Measurements from ENCODE around the gene GALNTL6. TPM values are rescaled to one million over a fixed set of nuclear protein-coding genes. Genes with fewer than 3 reads are reported as not detected.

Gene GALNTL6
- total RNA-seq, 1 experiment from 2014 or later: not detected

DNA sequence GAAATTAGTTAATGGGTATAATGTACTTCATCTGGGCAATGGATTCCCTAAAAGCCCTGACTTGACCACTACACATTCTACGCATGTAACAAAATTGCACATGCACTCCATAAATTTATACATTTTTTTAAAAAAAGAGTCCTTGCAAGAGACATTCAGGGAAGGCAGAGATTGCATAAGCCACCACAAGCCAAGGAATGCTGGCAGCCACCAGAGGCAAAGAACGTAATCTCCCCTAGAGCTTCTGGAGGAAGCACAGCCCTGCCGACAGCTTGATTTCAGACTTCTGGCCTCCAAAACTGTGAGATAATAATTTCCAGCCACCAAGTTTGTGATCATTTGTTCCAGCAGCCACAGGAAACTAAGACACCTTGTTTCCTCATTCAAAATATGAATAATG lies 1169.8 kb downstream of the GALNTL6 start:
- Histone ChIP-seq H3K9me3 (ENCODE audit: insufficient read depth, low read depth) (no peaks in the 10 kb centered on the region), H3K79me2 (ENCODE audit: low read depth) (no peaks in the 10 kb centered on the region), H3K4me3 (no peak overlapping the region), H3K9me2 (ENCODE audit: insufficient read depth) (no peaks in the 10 kb centered on the region), H3K4me2 (no peak overlapping the region), H4K20me1 (ENCODE audit: insufficient read depth) (no peaks in the 10 kb centered on the region), H2AFZ (no peak overlapping the region), H3K27ac (no peak overlapping the region), H3F3A (ENCODE audit: insufficient read depth, low read depth) (peaks cover 15% of the 10 kb centered on the region; the same call in 1 of the 2 replicates), H3K27me3 (ENCODE audit: insufficient read depth, low read depth) (no peaks in the 10 kb centered on the region), H3K4me1 (replicated peaks; ENCODE audit: insufficient read depth) (peaks cover 18% of the 10 kb centered on the region), H3K36me3 (ENCODE audit: low read depth) (no peaks in the 10 kb centered on the region)
- no peak for DNase-seq
- CTCF ChIA-PET: interaction anchor here (0.6 kb wide), 1 partner anchor 31 kb away, joined by 3 read pairs; no protein-coding TSS in a partner anchor
- BruUV-seq (replicated peaks): no TSS peak
- intact Hi-C loops (cut with micrococcal nuclease; ENCODE audit: unreplicated experiment): no loop called here
- TF ChIP-seq, protein P1, sequence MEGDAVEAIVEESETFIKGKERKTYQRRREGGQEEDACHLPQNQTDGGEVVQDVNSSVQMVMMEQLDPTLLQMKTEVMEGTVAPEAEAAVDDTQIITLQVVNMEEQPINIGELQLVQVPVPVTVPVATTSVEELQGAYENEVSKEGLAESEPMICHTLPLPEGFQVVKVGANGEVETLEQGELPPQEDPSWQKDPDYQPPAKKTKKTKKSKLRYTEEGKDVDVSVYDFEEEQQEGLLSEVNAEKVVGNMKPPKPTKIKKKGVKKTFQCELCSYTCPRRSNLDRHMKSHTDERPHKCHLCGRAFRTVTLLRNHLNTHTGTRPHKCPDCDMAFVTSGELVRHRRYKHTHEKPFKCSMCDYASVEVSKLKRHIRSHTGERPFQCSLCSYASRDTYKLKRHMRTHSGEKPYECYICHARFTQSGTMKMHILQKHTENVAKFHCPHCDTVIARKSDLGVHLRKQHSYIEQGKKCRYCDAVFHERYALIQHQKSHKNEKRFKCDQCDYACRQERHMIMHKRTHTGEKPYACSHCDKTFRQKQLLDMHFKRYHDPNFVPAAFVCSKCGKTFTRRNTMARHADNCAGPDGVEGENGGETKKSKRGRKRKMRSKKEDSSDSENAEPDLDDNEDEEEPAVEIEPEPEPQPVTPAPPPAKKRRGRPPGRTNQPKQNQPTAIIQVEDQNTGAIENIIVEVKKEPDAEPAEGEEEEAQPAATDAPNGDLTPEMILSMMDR (conservative IDR thresholded peaks at IDR 0.05): no peak
- TF ChIP-seq EZH2 (IDR thresholded peaks at IDR 0.05; ENCODE audit: low read depth): no peak
- POLR2A ChIA-PET (ENCODE audit: unreplicated experiment): no interaction called here

DNA sequence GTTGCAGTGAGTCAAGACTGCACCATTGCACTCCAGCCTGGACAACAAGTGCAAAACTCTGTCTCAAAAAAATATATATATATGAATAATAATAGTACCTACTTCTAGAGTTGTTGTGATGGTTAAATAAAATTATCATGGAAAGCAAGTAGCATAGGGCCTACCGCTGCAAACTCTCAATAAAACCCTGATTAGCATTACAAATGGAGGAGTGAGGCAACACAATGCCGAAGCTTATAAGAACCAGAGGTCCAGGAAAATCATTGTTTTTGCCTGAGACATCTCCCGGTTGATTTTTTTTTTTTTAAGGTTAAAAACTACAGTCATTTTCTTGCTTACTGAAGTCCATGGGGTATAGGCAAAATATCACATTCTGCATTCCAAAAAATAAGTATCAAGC lies 1170.4 kb downstream of the GALNTL6 start:
- Histone ChIP-seq H3K9me3 (ENCODE audit: insufficient read depth, low read depth) (no peaks in the 10 kb centered on the region), H2AFZ (no peak overlapping the region), H3F3A (ENCODE audit: insufficient read depth, low read depth) (peaks cover 15% of the 10 kb centered on the region; the same call in 1 of the 2 replicates), H3K4me3 (no peak overlapping the region), H3K9me2 (ENCODE audit: insufficient read depth) (no peaks in the 10 kb centered on the region), H3K79me2 (ENCODE audit: low read depth) (no peaks in the 10 kb centered on the region), H3K36me3 (ENCODE audit: low read depth) (no peaks in the 10 kb centered on the region), H3K4me1 (replicated peaks; ENCODE audit: insufficient read depth) (peaks cover 18% of the 10 kb centered on the region), H4K20me1 (ENCODE audit: insufficient read depth) (no peaks in the 10 kb centered on the region), H3K27me3 (ENCODE audit: insufficient read depth, low read depth) (no peaks in the 10 kb centered on the region), H3K27ac (no peak overlapping the region), H3K4me2 (no peak overlapping the region)
- intact Hi-C loops (cut with micrococcal nuclease; ENCODE audit: unreplicated experiment): no loop called here
- no TSS peak for BruUV-seq (replicated peaks)
- ChIA-PET CTCF (interaction anchor here (0.6 kb wide), 1 partner anchor 30 kb away, joined by 3 read pairs; no protein-coding TSS in a partner anchor), POLR2A (ENCODE audit: unreplicated experiment) (no interaction called here)
- DNase-seq: no peak
- TF ChIP-seq, protein P1 (conservative IDR thresholded peaks at IDR 0.05): no peak
- no peak for TF ChIP-seq EZH2 (IDR thresholded peaks at IDR 0.05; ENCODE audit: low read depth)

DNA sequence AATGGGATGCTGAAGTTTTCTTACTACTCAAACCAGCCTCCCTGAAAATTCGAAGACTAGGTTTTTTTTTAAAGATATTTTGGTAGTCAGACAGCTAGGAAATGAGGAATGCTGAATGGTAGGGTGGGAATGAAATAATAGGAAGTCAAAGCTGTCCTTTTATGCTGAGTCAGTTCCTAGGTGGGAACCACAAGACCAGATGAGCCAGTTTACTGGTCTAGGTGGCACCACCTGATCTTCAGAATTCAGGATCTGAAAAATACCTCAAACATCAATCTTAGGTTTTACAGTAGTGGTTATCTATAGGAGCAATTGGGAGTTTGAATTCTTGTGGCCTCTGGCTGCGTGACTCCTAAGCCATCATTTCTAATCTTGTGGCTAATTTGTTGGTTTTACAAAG lies 1172.3 kb downstream of the GALNTL6 start:
- peak in 1 of 2 experiments; percentile 52 for DNase-seq
- no peaks in the 10 kb centered on the region for H3K27me3 ChIP-seq (ENCODE audit: insufficient read depth, low read depth)
- H3K9me3 ChIP-seq (ENCODE audit: insufficient read depth, low read depth): no peaks in the 10 kb centered on the region
- ChIA-PET CTCF (no interaction called here), POLR2A (ENCODE audit: unreplicated experiment) (no interaction called here)
- no peak overlapping the region for H2AFZ ChIP-seq
- H4K20me1 ChIP-seq (ENCODE audit: insufficient read depth): no peaks in the 10 kb centered on the region
- TF ChIP-seq, protein P1 (conservative IDR thresholded peaks at IDR 0.05): no peak
- no peak for TF ChIP-seq EZH2 (IDR thresholded peaks at IDR 0.05; ENCODE audit: low read depth)
- H3K27ac ChIP-seq: 0 out of 2 replicates have a peak overlapping the region, but pooled peaks have one; percentile 28
- no TSS peak for BruUV-seq (replicated peaks)
- peaks cover 15% of the 10 kb centered on the region; the same call in 1 of the 2 replicates for H3F3A ChIP-seq (ENCODE audit: insufficient read depth, low read depth)
- no peaks in the 10 kb centered on the region for H3K79me2 ChIP-seq (ENCODE audit: low read depth)
- H3K4me2 ChIP-seq: peak overlapping the region; percentile 16; the same call in 1 of the 2 replicates
- peaks cover 18% of the 10 kb centered on the region for H3K4me1 ChIP-seq (replicated peaks; ENCODE audit: insufficient read depth)
- no peak overlapping the region for H3K4me3 ChIP-seq
- no peaks in the 10 kb centered on the region for H3K9me2 ChIP-seq (ENCODE audit: insufficient read depth)
- intact Hi-C loops (cut with micrococcal nuclease; ENCODE audit: unreplicated experiment): no loop called here
- H3K36me3 ChIP-seq (ENCODE audit: low read depth): no peaks in the 10 kb centered on the region
